GM19468 (cell line): ENCODE data around the gene ENTREP1.
"Not testable (repeated sequence)": the region's sequence is repeated elsewhere in the genome, so short reads cannot be mapped to it uniquely, and the experiment has no call there.

Experiments
- ATAC-seq: cut with Tn5 transposase; IDR thresholded peaks from one replicate; pipeline ENCODE4 v1.9.1; 2021; ENCODE audit warnings: mild to moderate bottlenecking, moderate library complexity, moderate number of reproducible peaks; ENCODE audit not compliant: unreplicated experiment; ENCODE audit errors: extremely low read depth

The ENTREP1 gene

DNA sequence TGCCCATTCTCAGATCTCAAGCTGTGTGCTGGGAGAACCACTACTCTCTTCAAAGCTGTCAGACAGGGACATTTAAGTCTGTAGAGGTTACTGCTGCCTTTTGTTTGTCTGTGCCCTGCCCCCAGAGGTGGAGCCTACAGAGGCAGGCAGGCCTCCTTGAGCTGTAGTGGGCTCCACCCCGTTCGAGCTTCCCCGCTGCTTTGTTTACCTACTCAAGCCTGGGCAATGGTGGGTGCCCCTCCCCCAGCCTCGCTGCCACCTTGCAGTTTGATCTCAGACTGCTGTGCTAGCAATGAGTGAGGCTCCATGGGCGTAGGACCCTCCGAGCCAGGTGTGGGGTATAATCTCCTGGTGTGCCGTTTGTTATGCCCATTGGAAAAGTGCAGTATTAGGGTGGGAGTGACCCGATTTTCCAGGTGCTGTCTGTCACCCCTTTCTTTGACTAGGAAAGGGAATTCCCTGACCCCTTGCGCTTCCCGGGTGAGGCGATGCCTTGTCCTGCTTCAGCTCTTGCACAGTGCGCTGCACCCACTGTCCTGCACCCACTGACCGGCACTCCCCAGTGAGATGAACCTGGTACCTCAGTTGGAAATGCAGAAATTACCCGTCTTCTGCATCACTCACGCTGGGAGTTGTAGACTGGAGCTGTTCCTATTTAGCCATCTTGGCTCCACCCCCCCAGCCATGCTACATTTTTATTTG, 115.4 kb downstream of the ENTREP1 start:
- not testable (repeated sequence) for ATAC-seq
